CD14-positive monocyte (primary cell): Measurements from ENCODE around the gene PATL2. TPM values are rescaled to one million over a fixed set of nuclear protein-coding genes. Genes with fewer than 3 reads are reported as not detected.

Experiments used
- DNase-seq, 3 donors: peaks; one replicate each; pipeline ENCODE4 v3.0.0-alpha.2; 2011 to 2022
- H2AFZ ChIP-seq: 2 replicates; pipeline ENCODE4 v1.6.0; 2012; ENCODE audit warnings: mild to moderate bottlenecking, low read depth, low read length, inconsistent platforms; ENCODE audit not compliant: insufficient read depth, poor library complexity, severe bottlenecking
- H3K27ac ChIP-seq, 2 donors: 1 replicate in 1 of 2; 2 replicates in 1 of 2; pipeline ENCODE4 v1.5.1; 2012 to 2013; ENCODE audit warnings: low read length in 2 of 2, control low read depth in 1 of 2, inconsistent platforms in 1 of 2, low read depth in 1 of 2, mild to moderate bottlenecking in 1 of 2
- H3K27me3 ChIP-seq, 2 donors: one replicate each; pipeline versions ENCODE4 v1.6.0 to v1.6.1; 2011 to 2013; ENCODE audit warnings: low read length in 2 of 2; ENCODE audit not compliant: control insufficient read depth in 2 of 2, insufficient read depth in 2 of 2
- H3K36me3 ChIP-seq, 2 donors: replicated peaks in 1 of 2; 1 replicate in 1 of 2; 2 replicates in 1 of 2; pipeline versions ENCODE4 v1.5.1 to v1.6.1; 2012 to 2013; ENCODE audit warnings: low read length in 2 of 2, control low read depth in 1 of 2, inconsistent platforms in 1 of 2, mild to moderate bottlenecking in 1 of 2; ENCODE audit not compliant: insufficient read depth in 2 of 2, control insufficient read depth in 1 of 2
- H3K4me1 ChIP-seq, 2 donors: 1 replicate in 1 of 2; 2 replicates in 1 of 2; pipeline versions ENCODE4 v1.5.1 to v1.6.1; 2012 to 2013; ENCODE audit warnings: low read length in 2 of 2, control low read depth in 1 of 2, inconsistent platforms in 1 of 2, mild to moderate bottlenecking in 1 of 2, moderate library complexity in 1 of 2; ENCODE audit not compliant: insufficient read depth in 2 of 2, control insufficient read depth in 1 of 2
- H3K4me2 ChIP-seq: replicated peaks from 2 replicates; pipeline ENCODE3; 2012; ENCODE audit warnings: low read length, moderate library complexity, mild to moderate bottlenecking; ENCODE audit not compliant: poor library complexity, severe bottlenecking; ENCODE audit errors: extremely low read depth
- H3K4me3 ChIP-seq, 3 experiments: fragments of 200-600 bp in 1 of 3; sonication (generic) in 1 of 3; replicated peaks in 1 of 3; 1 replicate in 2 of 3; 2 replicates in 1 of 3; pipeline ENCODE4 v1.5.1; 2011 to 2013; ENCODE audit warnings: low read length in 3 of 3, mild to moderate bottlenecking in 3 of 3, control low read depth in 2 of 3, low read depth in 2 of 3, inconsistent platforms in 1 of 3, moderate library complexity in 1 of 3
- H3K79me2 ChIP-seq: 2 replicates; pipeline ENCODE4 v1.6.0; 2012; ENCODE audit warnings: mild to moderate bottlenecking, control low read depth, inconsistent platforms, low read length, moderate library complexity; ENCODE audit not compliant: insufficient read depth
- H3K9ac ChIP-seq: 2 replicates; pipeline ENCODE4 v1.6.0; 2017; ENCODE audit warnings: low read length, mild to moderate bottlenecking; ENCODE audit not compliant: insufficient read depth, poor library complexity, severe bottlenecking
- H3K9me3 ChIP-seq, 2 donors: replicated peaks in 1 of 2; 1 replicate in 1 of 2; 2 replicates in 1 of 2; pipeline versions ENCODE4 v1.5.1 to v1.6.1; 2012 to 2013; ENCODE audit warnings: low read length in 2 of 2, control low read depth in 1 of 2; ENCODE audit not compliant: control insufficient read depth in 1 of 2, insufficient read depth in 1 of 2
- H4K20me1 ChIP-seq: 2 replicates; pipeline ENCODE4 v1.6.0; 2012; ENCODE audit warnings: mild to moderate bottlenecking, low read length, control low read depth, moderate library complexity; ENCODE audit not compliant: insufficient read depth
- H3K27ac Mint-ChIP-seq, 7 donors: one replicate each; pipeline ENCODE4 v1.8.0; 2020; ENCODE audit warnings: mild to moderate bottlenecking in 7 of 7, mixed read lengths in 7 of 7, moderate library complexity in 6 of 7, inconsistent platforms in 2 of 7
- H3K27me3 Mint-ChIP-seq, 3 donors: one replicate each; pipeline ENCODE4 v1.8.0; 2021 to 2022; ENCODE audit warnings: low read depth in 3 of 3, mild to moderate bottlenecking in 3 of 3, mixed read lengths in 3 of 3, moderate library complexity in 3 of 3, inconsistent platforms in 1 of 3
- H3K36me3 Mint-ChIP-seq, 2 donors: one replicate each; pipeline ENCODE4 v1.8.0; 2020; ENCODE audit warnings: mixed read lengths in 2 of 2, inconsistent platforms in 1 of 2, mild to moderate bottlenecking in 1 of 2
- H3K4me1 Mint-ChIP-seq: one replicate; pipeline ENCODE4 v1.8.0; 2020; ENCODE audit warnings: mild to moderate bottlenecking, mixed read lengths
- H3K4me3 Mint-ChIP-seq, 2 donors: one replicate each; pipeline ENCODE4 v1.8.0; 2020; ENCODE audit warnings: mild to moderate bottlenecking in 2 of 2, mixed read lengths in 2 of 2, moderate library complexity in 1 of 2
- H3K9me3 Mint-ChIP-seq, 7 donors: one replicate each; pipeline ENCODE4 v1.8.0; 2020 to 2022; ENCODE audit warnings: mixed read lengths in 7 of 7, mild to moderate bottlenecking in 6 of 7, moderate library complexity in 6 of 7, inconsistent platforms in 2 of 7
- CTCF ChIP-seq: fragments of 200-600 bp; IDR thresholded peaks from one replicate; pipeline ENCODE4 v1.8.0; 2022; ENCODE audit warnings: antibody characterized with exemption, mild to moderate bottlenecking
- WGBS: methylation state at CpG from one replicate; pipeline ENCODE4 v1.1.5; 2013; ENCODE audit warnings: missing lambda C conversion rate; ENCODE audit not compliant: insufficient coverage; 5-methylcytosine and 5-hydroxymethylcytosine counted together
- intact Hi-C, 2 donors: fragments of 100-400 bp; cut with micrococcal nuclease; formaldehyde crosslinking; loops; one replicate each; pipeline versions ENCODE4 v1.15.0 to v1.15.1; 2023
- polyA plus RNA-seq, 3 donors: library from polyadenylated mRNA; depleted of rRNA in 1 of 3; unstranded in 2 of 3; stranded (reverse) in 1 of 3; fragments of 300-500 nt in 2 of 3; fragments of >200 nt in 1 of 3; fragmentation: Illumina TruSeq in 2 of 3; gene quantifications; 1 replicate in 2 of 3; 2 replicates in 1 of 3; pipeline ENCODE4 v1.2.3, GENCODE V29; 2012 to 2021

PATL2 gene
- polyA plus RNA-seq, 3 donors, result 1.8 to 14.4 (median 1.9) TPM

- peaks cover 33 to 38% of the 10 kb centered on the region in 2 donors for H3K4me1 ChIP-seq
- Mint-ChIP-seq H3K4me3 (peak within 1 kb of the TSS; percentile 96 to 97), H3K27ac (peak within 1 kb of the TSS; percentile 98 to 99 (median 99)), H3K27me3 (peaks cover 0 to 1% (median 0%) of the 10 kb centered on the region in 3 donors), H3K4me1 (peaks cover 40% of the 10 kb centered on the region), H3K9me3 (no peaks in the 10 kb centered on the region), H3K36me3 (peaks cover 13 to 18% of the 10 kb centered on the region in 2 donors)
- peaks cover 9% of the 10 kb centered on the region for H4K20me1 ChIP-seq
- peaks cover 15 to 18% of the 10 kb centered on the region in 2 donors for H3K36me3 ChIP-seq
- H3K9me3 ChIP-seq, result no peaks in the 10 kb centered on the region
- H3K4me2 ChIP-seq, result peak within 1 kb of the TSS; percentile 81
- H3K79me2 ChIP-seq, result peaks cover 47% of the 10 kb centered on the region
- WGBS, result 5% methylated on average over 51 of the region's 53 CpGs
- peak within 1 kb of the TSS; percentile 96 to 98 for H3K27ac ChIP-seq
- peak; percentile 90 for TF ChIP-seq CTCF
- peak within 1 kb of the TSS; percentile 84 for H2AFZ ChIP-seq
- DNase-seq, result peak; percentile 98
- peak within 1 kb of the TSS; percentile 99 for H3K9ac ChIP-seq
- intact Hi-C loops, result loop anchor here (2.0 to 5.0 kb wide), 6 partner anchors 47 to 371 kb away; partner anchors contain the start of genes B2M (in 2 of the 2), PATL2 (in 2 of the 2), EIF3J (in 1 of the 2) and TRIM69 (in 1 of the 2)
- H3K4me3 ChIP-seq, result peak within 1 kb of the TSS; percentile 65 to 97 (median 86)
- H3K27me3 ChIP-seq, result no peaks in the 10 kb centered on the region
Measured at GRCh38 chr15:44663410-44664308, 47.5 kb downstream of the PATL2 start, which contains the start of gene SPG11. TSS of gene SPG11 (minus strand) at chr15:44663662. CDS start at chr15:44663647, 15 bp downstream.
